Fibroblast of lung (primary cell): Measurements from ENCODE around the gene TSPO.

ENCODE experiments used
- EZH2 ChIP-seq: IDR thresholded peaks from 2 replicates; pipeline ENCODE4 v1.5.1; 2012; ENCODE audit warnings: low read length, control low read depth, mild to moderate bottlenecking; ENCODE audit errors: missing control alignments
- TF ChIP-seq, protein P1 (sequence below), 2 donors: IDR thresholded peaks in 1 of 2; conservative IDR thresholded peaks in 1 of 2; 1 replicate in 1 of 2; 2 replicates in 1 of 2; pipeline ENCODE4 v1.5.1; 2011 to 2012; ENCODE audit warnings: low read length in 2 of 2, control low read depth in 1 of 2, inconsistent platforms in 1 of 2, low read depth in 1 of 2, mild to moderate bottlenecking in 1 of 2

DNA sequence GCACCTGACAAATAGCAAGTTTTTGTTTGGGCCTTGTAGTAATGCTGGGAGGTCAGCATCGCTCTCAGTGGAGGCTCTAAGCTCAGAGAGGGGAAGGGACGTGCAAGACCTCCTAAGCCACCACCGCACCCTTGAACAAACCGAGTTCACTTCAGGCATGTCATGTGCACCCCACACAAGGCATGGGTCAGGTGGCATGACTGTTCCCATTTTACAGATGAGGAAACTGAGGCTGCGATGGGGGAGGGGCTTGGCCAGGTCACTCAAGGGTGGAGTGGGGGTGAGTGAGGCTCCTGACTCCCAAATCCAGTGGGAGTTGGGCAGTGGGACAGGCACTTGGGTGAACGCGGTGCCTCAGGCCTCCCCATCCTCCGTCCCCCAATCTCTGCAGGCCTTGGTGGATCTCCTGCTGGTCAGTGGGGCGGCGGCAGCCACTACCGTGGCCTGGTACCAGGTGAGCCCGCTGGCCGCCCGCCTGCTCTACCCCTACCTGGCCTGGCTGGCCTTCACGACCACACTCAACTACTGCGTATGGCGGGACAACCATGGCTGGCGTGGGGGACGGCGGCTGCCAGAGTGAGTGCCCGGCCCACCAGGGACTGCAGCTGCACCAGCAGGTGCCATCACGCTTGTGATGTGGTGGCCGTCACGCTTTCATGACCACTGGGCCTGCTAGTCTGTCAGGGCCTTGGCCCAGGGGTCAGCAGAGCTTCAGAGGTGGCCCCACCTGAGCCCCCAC, 11.2 kb downstream of the TSPO start:
- TF ChIP-seq, protein P1, sequence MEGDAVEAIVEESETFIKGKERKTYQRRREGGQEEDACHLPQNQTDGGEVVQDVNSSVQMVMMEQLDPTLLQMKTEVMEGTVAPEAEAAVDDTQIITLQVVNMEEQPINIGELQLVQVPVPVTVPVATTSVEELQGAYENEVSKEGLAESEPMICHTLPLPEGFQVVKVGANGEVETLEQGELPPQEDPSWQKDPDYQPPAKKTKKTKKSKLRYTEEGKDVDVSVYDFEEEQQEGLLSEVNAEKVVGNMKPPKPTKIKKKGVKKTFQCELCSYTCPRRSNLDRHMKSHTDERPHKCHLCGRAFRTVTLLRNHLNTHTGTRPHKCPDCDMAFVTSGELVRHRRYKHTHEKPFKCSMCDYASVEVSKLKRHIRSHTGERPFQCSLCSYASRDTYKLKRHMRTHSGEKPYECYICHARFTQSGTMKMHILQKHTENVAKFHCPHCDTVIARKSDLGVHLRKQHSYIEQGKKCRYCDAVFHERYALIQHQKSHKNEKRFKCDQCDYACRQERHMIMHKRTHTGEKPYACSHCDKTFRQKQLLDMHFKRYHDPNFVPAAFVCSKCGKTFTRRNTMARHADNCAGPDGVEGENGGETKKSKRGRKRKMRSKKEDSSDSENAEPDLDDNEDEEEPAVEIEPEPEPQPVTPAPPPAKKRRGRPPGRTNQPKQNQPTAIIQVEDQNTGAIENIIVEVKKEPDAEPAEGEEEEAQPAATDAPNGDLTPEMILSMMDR (conservative IDR thresholded peaks at IDR 0.05 in 1 of 2, IDR thresholded peaks at IDR 0.05 in 1 of 2; ENCODE audit: low read depth in 1 of 2, low read length in 2 of 2), result no peak
- TF ChIP-seq EZH2, result no peak
